Left colon (tissue), 2 donors: Measurements from ENCODE around the gene IRGQ. TPM values are rescaled to one million over a fixed set of nuclear protein-coding genes. Genes with fewer than 3 reads are reported as not detected.

Experiments
- ATAC-seq: fragments of 200-7000 bp; cut with Tn5 transposase; one replicate; pipeline ENCODE4 v1.9.1; 2020; ENCODE audit warnings: mild to moderate bottlenecking, moderate library complexity
- DNase-seq, 2 donors: peaks; one replicate each; pipeline ENCODE4 v3.0.0-alpha.2; 2020
- intact Hi-C, 2 donors: fragments of 100-400 bp; cut with DNase I in 1 of 2; cut with micrococcal nuclease in 1 of 2; formaldehyde crosslinking; loops; one replicate each; pipeline versions ENCODE4 v1.11.2 to v1.14.0; 2022; cut with DNase I, micrococcal nuclease
- total RNA-seq, 2 donors: library from RNA; stranded (reverse); fragmentation: NEBNext Ultra II Directional; extraction: Animal tissue kit (Norgen Biotek cat#: 25700); gene quantifications; one replicate each; pipeline ENCODE4 v1.2.1, GENCODE V29; 2021
- donor health status: DM: no; HTN: no; CAD: no.
- donor health status: DM: yes; HTN: yes; CAD: no.

Gene IRGQ
- total RNA-seq, 2 donors from 2014 or later, result 19.8 to 23.3 TPM

DNA sequence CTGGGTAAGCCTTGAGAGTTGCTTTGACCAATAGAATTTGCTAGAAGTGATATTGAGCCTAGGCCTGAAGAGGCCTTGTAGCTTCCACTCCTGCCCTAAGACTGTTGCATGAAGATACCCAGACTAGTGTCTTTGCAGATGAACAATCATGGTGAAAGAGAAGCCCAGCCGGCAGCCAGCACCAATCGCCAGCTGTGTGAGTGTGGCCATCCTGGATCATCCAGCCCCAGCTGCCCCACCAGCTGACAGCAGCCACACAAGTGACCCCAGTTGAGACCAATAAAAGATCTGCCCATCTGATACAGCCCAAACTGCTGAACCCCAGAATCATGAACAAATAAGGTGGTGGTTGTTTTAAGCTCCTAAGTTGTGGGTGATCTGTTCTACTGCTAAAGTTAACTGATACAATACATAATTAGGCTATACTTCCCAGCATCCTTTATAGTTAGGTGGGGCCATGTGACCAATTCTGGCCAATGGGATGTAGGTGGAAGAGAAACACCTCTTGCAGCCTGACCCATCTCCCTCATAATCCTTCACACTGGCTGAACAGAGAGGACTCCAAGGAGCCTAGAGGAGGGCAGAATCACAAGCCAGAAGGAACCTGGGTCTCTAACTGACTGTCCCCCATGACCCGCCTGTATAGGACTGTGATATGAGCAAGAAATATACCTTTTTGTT lies 32.9 kb upstream of the IRGQ start:
- DNase-seq (no peak), ATAC-seq (no peak)
- intact Hi-C loops, result no loop called here

DNA sequence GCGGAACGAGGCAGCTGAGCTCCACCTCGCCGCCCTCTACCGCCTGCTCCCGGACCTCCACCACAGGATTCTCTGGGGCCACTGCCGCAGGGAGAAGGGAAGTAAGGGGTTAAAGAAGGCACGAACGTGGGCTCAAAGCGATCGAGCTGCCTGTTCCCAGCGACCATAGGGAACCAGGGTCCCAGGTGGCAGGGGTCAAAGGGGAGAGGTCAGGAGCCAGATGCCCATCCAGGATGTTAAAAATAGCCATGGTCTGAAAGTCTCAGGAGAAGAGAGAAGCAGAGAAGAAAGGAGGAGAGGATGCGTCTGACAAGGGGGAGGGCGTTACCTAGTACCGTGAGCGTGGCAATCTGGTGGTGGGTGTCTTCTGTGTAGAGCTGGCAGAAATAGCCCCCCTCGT lies 30.9 kb upstream of the IRGQ start:
- intact Hi-C loops, result no loop called here
- no peak for ATAC-seq
- DNase-seq, result no peak

DNA sequence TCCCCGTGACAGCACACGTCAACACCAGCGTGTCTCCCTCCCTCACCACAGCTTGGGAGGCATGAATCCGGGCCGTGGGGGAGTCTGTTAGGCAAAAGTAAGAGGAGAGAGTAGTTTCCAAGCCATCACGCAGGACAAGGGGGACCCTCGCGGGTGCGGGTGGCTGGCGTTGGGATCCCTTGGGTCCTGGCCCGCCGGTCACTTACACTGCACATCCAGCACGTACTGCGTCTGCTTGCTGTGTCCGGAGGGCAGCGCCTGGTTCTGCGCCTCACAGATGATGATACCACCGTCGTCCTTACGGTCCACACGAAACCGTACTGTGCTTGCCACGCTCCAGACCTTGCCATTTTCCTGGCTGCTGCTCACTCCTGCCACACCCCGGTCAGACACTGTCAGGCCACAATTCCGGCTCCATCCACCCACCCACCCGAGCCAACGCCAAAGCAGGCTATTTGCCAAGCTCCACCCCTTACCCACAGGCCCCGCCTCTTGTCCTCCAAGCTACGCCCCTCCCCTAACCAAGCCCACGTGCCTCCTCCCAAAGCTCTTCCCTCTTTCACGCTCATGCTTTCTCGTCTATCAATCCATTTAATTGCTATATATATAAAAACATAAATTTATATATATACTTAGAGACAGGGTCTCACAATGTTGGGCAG lies 30.1 kb upstream of the IRGQ start:
- peak; percentile 56 for ATAC-seq
- intact Hi-C loops, result no loop called here
- peak in 1 of 2 donors; percentile 35 for DNase-seq

DNA sequence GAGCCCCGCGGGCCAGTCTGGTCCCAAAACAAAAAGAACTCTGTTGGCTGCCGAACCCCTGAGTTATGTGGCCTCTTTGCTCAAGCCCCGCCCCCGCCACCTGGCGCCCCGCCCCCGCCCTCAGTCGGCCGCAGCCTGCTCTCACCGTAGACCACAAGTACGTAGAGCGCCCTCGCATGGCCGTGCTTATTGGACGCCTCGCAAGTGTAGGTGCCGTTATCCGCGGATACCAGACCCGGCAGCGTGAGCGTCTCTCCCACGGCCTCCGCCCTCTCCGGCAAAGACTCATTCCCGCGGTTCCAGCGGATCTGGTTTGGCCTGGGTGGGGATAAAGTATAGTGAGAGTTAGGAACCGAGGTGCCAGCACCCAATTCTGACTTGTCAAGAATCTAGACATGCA lies 29.0 kb upstream of the IRGQ start:
- ATAC-seq (peak; percentile 83), DNase-seq (peak; percentile 76 to 89)
- intact Hi-C loops, result no loop called here

DNA sequence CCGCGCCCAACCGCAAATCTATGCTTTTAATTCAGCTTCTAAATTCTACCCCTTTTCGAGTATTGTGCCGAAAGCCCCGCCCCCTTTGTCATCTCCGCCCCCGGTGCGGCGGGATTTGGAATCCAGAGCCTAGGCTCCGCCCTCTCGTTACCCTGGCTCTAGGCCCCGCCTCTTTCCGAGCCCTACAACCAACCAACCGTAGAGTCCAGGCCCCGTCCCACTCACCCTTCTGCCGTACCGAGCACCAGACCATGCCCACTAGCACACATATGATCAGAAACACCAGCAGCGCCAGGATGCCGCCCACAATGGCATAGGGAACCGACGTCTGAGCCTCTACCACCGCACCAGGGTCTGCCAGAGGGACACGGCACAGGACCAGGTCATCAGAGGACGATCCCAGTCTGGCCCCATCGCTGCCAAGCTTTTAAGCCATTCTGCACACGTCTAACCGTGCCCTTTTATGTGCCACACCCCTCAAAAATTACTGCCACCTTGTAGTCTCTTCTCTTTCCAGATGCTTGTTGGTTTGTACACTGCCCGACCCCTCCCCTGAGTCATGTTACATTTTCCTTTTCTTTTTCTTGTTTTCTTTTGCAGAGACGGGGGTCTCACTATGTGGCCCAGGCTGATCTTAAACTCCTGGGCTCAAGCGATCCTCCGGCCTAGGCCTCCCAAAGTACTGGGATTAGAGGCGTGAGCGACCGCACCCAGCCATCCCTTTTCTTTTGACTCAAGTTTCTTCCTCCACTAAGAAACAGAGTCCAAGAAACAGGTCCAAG lies 28.1 kb upstream of the IRGQ start:
- intact Hi-C loops, result no loop called here
- DNase-seq (no peak), ATAC-seq (no peak)

DNA sequence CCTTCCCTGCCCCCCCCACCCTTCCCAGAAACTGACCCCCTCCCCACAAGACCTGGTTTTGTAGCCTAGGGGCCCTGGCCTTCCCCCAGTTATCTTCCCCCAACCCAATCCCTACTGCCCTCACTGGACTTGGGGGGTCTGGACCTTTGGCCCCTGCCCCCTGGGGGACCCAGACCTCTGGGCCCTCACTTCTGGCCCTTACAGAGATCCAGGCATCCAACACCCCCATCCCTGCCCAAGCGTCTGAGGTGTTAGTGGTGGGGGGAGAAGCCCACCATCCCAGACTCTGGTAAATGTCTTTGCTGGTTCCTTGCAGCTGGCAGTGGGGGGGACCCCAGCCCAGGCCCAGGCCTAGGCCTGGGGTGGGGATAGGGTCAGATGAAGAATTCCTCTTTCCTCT lies 27.0 kb upstream of the IRGQ start:
- ATAC-seq (no peak), DNase-seq (no peak)
- intact Hi-C loops, result no loop called here

DNA sequence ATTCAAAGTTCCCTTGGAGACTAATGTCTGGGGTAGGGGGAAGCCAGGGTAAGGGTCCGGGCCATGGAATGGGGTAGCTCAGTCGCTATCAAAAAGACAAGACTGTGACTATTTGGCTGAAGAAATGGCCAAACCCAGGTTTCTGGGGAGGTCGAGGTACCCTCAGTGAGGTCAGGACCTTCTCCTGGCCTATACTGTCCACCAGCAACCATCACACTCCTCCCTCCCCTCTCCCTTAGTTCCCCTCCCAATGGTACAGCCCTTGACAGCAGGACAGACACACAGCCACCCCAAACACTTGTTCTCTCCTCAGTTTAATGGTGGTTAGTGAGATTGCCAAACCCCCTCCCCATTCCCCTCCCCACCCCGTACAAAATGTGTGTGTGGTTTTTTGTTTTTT lies 26.1 kb upstream of the IRGQ start:
- intact Hi-C loops, result no loop called here
- no peak for DNase-seq
- no peak for ATAC-seq

DNA sequence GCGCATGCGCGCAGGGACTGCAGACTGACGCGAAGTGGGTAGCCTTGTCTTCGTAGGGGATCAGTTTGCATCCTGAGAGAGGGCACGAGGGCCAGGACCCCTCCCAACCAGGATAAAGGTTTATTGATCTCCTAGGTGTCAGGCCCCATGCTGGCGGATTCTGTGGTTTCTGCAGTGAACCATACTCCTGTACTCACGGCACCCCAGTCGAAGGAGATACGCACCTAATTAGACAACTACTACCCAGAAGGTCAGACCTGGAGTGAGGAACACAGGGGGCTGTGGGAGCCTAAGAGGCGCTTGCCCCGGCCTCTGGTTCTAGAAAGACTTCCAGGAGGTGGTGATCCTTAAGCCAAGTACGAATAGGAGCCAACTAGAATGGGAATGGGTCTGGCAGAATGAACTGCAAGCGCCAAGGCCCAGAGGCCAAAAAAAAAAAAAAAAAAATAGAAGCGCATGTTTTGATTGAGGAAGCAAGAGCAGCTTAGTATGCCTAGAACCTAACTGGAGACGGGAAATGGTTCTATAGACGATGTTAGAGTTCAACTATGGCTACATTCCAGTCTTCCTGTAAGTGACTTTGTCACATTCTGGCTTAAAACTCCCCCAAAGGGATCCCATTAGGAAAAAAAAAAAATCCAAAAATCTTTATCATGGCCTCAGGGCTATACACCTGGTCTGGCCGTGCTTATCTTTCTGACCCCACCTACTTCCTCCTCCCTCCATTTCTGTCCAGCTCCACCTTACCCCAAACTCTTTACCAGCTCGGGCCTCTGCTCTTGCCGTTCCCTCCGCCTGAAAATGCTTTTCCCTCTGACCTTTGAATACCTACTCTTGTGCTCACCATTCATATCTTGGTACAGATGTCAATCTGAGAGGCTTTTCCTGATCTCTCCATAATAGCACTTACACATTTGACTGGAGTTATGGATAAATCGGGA lies 24.4 kb upstream of the IRGQ start:
- no peak for ATAC-seq
- intact Hi-C loops, result no loop called here
- DNase-seq, result peak in 1 of 2 donors; percentile 89

DNA sequence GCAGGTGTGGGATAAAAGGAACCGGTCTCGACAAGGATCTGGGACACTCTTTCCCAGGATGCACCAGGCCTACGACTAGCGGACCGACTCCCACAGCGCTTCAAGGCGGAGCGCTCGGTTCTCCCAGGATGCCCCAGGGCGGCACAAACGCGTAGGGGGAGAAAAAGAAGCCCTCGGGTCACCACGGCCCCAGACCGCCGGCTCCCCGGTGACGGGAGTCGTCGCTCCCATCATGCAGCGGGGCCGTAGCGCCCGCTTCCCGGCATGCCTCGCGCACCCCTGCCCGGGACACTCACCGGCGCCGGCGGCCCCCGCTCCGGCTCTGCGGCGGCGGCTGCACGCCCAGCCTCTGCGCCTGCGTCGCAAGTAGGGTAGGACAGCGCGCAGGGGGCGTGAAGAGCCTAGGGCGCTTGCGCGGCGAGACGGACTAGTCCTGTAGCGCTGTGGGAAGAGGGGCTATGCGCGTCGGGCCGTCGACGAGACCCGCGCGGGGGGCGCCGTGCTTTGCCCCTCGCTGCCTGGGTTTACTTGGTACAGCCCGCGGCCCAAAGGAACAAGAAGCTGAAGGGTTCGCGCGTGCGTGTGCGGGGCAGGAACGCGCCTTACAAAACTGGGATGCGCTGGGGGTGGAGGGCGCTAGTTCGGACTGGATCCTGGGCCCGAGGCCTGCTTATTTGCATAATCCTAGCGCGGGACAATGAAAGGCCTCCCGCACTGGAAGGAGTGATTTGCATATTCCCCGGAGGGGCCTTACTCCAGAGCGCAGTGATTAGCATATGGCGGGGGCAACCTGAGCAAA lies 23.5 kb upstream of the IRGQ start, which contains the start of gene ZNF428:
ZNF428 (minus strand) TSS at position 368 of the 799 bp plus-strand sequence. CDS start 5,325 bp downstream, outside the sequence.
- intact Hi-C loops, result no loop called here
- ATAC-seq (peak; percentile 91), DNase-seq (peak; percentile 88 to 89)

DNA sequence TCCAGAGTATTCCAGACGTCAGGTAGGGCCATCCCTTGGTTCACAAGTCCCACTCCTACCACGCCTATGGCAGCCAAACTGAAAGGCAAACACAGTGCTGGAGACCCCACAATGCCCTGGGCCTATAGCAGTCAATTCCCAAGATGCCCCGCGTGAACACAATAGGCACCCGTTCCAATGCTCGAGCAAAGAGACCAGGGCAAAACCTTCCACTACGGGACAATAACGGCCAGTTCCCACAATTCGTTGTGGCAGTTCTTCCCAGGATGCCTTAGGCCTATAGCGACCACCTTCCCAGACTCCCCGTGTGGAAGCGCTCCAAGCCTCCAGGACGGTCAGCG lies 23.0 kb upstream of the IRGQ start:
- DNase-seq, result no peak
- peak; percentile 46 for ATAC-seq
- intact Hi-C loops, result no loop called here

DNA sequence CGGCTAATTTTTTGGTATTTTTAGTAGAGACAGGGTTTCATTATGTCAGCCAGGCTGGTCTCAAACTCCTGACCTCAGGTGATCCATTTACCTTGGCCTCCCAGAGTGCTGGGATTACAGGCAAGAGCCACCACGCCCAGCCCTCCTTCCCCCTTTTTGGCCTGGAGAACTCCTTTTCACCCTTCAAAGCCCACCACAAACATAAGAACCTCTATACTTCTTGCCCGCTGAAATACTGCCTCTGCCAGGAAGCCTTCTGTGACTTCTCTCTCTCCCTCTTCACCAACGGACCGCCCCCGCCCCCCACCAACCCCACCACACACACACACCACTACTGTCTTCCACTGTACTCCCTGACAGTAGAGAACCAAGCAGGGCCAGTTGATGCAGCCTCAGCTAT lies 21.0 kb upstream of the IRGQ start:
- no peak for DNase-seq
- intact Hi-C loops, result no loop called here
- no peak for ATAC-seq

DNA sequence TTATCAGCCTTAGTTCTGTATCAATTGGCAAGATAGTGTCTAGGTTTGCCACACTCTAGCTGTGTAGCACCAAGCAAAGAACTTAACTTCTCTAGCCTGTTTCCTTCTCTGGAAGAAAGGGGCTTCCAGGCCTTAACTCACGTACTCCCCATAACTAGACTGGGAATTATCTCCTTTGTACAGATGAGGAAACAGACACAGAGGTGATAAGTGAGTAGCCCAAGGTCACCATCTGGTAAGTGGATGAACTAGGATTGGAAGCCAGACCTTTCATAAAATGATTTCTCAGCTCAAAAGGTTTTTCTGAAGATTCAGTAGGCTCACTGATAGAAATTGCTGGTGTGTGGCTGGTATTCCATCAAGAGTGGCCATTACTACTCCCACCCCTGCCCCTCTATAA lies 20.4 kb upstream of the IRGQ start:
- no peak for ATAC-seq
- intact Hi-C loops, result no loop called here
- no peak for DNase-seq

DNA sequence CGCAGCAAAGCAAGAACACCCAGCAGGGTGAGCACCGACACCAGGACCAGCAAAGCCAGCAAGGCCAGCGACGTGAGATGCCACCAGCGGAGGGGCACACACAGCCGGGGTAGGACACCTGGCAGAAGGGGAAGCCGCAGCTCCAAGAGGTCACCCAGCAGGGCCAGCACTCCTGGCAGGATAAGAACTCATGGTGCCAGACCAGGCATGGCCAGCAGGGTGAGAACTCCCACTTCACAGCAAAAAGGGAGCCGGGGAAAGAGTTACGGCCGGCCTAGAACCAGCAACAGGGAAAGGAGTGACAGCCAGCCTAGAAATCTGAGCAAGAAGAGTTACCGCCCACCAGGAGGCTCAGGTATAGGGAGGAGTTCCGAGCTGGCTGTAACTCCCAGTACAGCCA lies 16.4 kb upstream of the IRGQ start:
- DNase-seq (no peak), ATAC-seq (no peak)
- intact Hi-C loops, result no loop called here

DNA sequence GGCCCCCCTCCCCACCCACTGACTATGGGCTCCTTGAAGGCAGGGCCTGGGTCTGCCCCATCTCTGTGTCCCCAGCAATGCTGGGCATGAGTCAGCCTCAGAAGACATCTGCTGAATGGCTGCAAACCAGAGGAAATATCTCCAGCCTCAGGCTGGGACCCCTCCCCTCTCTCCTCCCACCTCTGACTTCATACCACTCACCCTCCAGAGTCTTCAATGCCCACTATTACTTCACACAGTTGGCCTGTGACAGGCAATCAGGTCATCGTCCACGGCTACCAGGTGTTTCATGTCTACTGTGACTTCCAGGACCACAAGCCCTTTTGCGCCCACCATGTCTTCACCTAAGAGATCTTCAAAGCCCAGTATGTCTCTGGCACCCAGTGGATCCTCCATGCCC lies 15.9 kb upstream of the IRGQ start, which contains the start of gene SRRM5:
SRRM5 (plus strand) TSS at position 301 of the 400 bp plus-strand sequence; CDS start at position 335, 34 bp downstream.
- intact Hi-C loops, result no loop called here

DNA sequence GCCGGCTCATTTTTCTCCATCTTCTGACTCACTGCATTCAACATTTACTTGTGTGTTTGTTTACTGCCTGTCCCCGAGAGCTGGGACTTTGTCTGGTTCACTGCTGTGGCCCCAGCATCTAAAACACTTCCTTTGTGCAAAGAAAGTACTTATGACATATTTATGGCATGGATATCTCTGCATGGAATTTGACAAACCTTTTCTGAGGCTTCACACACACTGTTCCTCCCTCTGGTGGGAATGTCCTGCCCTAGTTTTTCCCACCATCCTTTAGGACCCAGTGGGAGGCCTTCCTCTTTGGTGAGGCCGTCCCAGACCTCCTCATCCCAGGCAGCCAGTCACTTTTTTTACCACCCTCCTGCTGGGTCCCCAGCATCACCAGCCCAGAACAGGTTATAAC lies 14.6 kb upstream of the IRGQ start:
- DNase-seq, result no peak
- intact Hi-C loops, result no loop called here
- ATAC-seq, result no peak

More for the DNA sequence above, 15.9 kb upstream of the IRGQ start, which contains the start of gene SRRM5:
- DNase-seq (no peak), ATAC-seq (no peak)

DNA sequence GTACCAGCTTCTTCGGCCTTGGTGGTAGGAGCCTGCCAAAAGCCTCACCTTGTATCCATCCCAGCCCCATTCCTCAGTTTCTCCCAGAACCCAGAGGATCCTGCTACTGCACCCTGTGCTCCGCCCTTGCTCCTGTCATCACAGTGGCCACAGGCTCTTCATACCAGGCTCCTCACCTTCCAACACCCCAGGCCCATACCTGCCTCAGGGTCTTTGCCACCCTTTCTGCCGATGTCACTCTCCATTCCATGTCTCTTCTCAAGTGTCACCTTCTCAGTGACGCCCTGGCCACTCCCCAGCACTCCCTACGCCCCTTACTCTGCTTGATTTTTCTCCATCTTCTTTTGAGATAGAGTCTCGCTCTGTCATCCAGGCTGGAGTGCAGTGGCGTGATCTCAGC lies 13.9 kb upstream of the IRGQ start:
- no peak for DNase-seq
- no peak for ATAC-seq
- intact Hi-C loops, result no loop called here

DNA sequence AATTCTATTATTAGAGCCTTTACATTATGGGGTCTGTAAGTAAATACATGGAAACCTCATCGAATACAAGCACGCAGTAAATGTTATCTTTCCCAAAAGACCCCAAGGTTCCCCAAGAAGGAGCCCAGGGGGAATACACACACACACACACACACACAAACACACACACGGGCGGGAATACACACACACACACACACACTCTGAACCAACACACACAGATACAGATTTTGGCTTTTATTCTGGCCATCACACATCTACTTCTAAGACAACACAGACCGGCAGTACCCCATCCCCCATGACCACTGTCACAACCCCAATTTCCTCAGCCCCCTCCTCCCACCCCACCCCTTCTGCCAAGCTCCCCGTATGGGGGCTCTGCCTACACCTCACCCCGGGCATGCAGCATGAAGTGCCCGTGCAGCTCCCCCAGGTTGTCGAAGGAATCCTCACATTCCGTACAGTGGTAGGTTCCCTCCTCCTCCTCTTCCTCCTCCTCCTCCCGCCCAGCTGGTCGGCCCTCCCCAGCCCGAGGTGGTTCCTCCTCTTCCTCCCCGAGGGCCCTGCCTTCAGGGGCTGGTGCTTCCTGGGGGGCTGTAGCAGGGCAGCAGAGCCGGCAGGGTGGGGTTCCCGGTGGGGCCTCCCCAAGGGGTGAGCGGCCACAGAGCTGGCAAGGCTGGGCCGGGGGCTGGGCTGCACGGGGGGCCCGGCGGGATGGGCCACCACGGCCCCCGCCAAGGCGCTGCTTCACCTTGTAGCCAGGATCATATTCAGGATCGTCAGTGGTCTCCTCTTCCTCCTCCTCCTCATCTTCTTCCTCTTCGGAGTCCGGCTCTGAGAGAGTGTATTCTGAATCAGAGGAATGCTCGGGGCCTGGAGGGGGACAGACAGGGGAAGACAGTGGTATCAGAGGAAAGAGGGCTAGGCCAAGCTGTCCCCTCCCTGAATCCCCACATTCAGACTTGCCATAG lies 11.6 kb upstream of the IRGQ start:
- DNase-seq (no peak), ATAC-seq (no peak)
- intact Hi-C loops, result no loop called here
